GM21529 (cell line): ENCODE results near the gene QSOX1.

Experiments used
- ATAC-seq: cut with Tn5 transposase; IDR thresholded peaks from one replicate; pipeline ENCODE4 v1.9.1; 2021; ENCODE audit not compliant: unreplicated experiment

The QSOX1 gene

DNA sequence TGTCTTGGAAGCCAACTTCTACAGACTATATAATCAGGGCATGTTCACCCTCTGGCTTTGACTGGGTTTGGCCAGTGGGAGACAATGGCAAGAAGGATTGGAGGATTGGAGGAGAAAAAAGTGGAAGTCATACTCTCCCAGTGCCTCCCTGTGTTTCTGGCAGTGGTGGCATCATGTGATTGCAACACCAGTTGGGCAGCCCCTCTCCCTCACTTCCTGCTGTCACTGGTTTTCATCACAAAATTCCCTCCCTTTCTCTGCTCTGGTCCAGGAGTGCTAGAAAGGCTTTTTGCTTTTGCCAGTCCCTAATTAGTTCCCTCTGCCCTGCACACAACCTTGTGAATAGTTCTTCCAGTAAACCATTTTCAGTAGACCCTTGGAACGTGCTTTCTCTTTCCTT lies 3.7 kb upstream of the QSOX1 start:
- no peak for ATAC-seq

DNA sequence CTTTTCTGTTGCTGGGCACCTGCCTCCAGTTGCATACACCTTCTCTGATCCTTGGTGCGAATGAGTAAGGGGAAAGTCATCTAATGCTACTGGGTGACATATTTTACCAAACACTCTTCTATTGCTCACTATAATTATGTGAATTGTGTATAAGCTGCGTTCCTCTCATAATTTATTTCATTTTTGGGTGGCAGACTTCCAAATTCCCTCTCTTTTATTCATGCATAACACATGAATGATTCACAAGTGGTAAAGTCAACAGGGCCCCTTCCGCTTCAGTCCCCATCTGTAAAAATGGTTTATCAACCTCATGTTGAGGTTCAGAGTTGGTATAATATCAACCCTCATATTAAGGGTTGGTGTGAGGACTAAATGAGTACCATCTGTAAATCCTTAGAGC lies 3.2 kb upstream of the QSOX1 start:
- ATAC-seq = no peak

DNA sequence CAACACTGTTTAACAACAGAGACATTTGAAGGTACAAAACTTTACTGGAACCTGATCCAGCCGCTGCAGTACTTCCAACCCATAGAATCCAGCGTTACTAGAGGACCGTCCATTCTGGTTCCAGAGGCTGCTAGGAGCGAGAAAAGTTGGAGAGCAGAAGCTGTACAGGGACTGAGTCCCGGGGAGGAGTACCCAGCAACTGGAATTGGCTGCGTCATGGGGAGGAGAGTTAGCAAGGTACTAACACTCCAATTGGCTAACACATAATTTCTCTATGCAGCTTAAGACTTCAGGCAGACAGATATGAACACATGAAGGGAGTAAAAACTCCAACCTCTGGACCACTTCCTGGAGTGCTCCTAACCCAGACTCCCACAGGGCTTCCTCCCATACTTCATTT lies 2.1 kb upstream of the QSOX1 start:
- ATAC-seq = no peak

DNA sequence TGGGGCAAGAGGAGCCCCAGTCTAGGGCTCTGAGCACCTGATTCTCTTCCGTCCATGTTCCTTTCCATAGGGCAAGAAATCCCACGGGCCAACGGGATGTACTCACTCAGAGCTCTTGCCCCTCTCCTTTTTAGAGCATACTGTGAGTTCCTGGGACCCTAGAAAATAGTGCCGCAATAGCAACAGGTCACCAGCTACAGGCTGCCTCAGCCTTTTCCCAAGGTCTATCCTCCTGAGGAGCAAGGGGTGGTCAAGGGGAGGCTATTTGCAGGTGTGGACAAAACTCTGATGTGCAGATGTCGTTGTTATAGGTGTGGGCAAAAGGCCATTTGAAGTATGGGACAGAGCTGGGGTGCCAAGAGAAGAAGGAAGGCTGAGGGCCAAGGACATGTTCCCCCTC lies 1.6 kb upstream of the QSOX1 start:
- ATAC-seq = no peak

DNA sequence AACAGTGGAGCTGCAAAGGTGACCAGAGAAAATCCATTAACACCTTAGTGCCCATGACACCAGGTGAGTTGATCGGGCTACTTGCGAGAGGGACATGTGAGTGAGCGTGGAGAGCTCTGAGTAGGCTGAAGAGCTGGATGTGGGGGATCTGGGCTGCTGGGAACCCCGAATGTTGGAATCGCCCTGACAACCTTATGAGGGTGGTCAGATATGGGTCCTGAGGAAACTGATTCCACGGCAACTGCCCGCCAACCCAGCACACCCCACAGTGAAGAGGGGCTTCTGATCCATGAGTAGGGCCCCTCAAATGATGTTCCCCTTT lies 705 bp upstream of the QSOX1 start:
- ATAC-seq = peak; percentile 1

DNA sequence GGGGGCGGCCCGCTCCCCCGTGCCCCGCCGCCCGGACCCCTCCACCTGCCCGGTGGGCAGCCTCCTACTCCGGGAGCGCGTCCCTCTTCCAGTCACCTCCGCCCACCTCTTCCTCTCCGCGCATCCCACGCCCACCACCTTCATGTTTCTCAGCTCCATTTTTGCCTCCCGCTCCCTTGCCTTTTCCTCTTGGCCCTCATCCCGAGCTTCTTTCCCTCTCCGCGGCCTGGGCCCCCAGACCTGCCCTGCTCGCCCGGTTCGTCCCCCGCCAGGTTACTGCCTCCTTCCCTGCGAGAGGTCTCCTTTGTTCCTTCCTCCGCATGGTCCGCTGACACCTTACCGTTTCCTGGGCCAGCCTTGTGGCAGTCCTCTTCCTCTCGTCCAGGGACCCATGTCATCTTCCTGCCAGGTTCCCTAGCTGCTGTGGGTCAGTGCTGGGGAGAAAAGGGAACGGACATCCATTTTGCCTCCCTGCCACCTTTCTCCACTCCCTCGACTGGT lies 563 bp downstream of the QSOX1 start:
- ATAC-seq = peak; percentile 1

DNA sequence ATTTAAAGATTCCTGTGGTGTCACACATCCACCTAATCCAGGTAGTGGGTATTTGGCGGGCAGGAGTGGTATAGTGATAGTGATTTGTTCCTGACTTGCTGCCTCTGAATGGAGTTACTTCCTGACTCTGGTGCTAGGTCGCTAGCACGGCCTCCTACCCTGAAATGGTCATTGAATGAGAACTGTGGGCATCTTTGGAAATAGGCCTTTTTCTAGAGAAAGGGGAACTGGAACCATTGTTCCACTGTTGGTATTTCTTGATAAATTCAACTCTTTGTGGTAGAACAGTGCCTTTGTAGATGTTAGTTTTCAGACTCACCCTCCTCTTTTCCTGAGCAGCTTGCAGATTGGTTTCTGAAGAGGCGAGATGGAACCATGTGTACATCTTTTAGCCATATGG lies 1.5 kb downstream of the QSOX1 start:
- no peak for ATAC-seq

DNA sequence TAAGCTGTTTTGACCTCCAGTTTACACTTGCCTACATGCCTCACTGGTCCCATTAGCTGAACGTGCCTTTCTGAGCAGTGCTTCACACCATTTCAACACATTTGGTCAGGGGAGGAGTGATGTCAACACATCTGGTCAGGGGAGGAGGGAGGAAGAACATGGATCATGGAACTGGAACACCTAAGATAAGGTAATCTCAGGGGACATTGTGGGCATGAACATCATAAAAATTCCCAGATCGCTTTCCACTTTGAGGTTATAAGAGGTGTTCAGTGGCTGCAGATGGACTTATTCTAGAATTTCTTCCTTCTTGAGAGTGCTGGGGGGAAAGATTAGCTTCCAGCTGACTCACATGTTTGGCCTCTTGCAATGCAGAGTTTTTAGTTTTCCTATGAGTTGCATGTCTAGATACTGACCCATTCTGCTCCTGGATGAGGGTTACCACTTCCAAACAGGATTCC lies 2.0 kb downstream of the QSOX1 start:
- no peak for ATAC-seq

DNA sequence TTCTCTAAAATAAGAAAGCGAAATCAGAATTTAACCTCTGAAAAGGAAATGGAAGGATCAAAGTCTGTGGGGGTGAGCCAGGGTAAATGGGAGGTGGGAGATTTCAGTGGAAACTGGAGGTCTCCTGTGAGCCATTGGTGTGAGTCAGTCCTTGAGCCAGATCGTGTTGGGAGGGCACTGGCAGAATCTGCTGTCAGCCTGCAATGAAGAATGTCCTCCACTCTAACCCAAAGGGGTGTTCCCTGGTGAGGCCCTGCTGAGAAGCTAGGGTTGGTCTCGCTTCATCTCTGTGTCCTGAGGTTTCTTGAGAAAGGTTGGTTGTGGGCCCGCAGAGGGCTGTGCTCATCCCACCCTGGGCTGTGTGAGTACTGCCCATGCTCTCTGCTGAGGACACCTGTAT lies 2.4 kb downstream of the QSOX1 start:
- ATAC-seq = no peak

DNA sequence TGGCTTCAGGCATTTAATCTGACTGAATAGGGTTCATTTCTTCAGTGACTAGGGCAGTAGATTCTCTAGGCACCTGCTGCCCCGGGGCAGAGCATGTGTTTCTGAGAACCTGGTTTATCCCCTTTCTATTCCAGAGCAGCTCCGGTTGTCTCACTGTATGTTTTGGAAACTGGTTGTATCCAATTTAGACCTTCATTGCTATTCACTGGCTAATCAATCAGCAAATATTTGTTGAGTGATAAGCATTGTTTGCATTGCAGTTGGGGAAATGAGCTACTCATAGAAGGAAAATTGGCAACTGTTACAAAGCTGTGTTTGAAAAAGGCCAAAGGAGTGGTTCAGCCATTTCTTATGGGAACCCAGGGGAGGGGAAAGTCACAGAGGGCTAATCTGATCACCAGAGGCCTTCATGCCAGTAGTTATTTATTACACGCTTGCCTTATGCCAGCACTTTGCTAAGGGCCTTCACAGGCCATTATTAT lies 2.9 kb downstream of the QSOX1 start:
- ATAC-seq = no peak

DNA sequence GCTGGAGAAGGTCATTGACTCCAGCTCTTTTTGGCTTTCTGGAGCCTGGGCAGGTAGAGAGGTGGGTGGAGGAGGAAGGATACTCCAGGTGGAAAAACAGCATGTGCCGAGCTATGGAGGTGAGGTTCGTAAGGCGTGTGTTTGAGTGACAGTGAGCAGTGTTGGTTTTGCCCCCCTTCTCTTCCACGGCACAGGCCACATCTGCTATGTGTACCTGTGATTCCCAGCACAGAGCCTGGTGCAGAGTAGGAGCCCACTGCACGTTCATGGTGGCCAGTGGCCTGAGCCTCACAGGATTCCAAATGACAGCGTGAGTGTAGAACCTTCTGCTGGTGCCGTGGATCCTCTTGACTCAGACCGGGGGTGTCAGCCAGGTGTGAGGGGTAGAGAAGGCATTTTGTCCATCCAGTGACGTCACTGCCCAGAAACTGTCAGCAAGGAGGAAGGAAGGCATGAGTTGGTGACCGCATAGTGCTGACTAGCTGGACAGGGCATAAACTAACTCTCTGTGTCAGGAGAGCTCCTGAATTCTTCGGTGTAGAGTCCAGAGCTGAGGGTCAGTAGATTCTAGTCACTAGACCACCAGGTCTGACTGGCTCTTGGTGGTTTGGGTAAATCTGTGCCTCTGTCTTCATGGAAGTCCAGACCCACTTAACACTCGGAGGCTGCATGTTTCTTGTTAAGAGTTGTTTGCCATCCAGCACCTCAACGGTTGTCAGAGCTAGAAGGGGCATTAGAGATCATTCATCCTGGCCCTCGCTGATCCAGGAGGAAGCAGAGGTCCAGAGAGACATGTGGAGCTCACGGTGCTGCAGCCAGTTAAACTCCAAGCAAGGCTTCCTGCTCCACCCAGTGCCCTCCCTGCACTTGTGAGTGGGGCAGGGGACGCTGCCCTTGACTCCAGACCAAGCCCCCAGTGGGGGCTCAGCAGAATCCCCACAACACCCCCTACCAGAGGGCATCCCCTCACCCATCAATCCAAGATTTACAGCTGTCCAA lies 3.8 kb downstream of the QSOX1 start:
- no peak for ATAC-seq

DNA sequence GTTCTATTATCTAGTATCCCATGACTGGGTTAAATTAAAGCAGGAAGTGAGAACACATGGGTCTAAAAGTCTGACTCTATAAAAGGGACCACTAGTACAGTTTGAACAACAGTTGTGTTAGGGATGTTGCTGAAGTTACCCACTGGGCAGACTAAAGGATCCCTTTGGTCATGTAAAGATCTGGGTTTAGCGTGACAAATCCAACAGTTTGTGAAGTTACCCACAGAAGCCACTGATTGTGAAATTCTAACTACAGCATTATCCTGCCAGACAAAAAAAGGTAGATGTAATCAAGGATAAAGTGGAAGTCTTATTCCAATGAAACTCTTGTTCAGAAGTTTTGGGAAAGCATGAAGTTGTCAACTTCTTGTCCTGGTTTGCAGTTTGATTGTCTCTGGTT lies 5.7 kb downstream of the QSOX1 start:
- ATAC-seq = no peak

DNA sequence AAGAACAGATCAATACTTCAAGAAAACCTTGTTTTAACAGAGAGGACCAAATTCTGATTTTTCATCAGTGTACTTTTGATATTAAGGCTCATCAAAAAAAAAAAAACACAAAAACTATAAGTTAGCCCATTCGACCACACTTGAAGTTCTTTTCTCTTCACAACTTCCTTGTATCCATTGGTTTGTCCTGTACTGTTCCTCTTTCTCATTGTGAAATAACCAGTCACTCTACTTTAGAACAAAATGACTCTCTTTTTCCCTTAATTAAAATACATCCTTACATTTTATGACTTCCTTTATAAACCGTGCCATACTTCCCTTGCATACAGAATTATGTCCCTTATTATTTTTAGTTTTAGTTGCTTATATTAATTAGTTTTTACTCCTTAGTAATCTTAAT lies 8.4 kb downstream of the QSOX1 start:
- ATAC-seq = no peak

DNA sequence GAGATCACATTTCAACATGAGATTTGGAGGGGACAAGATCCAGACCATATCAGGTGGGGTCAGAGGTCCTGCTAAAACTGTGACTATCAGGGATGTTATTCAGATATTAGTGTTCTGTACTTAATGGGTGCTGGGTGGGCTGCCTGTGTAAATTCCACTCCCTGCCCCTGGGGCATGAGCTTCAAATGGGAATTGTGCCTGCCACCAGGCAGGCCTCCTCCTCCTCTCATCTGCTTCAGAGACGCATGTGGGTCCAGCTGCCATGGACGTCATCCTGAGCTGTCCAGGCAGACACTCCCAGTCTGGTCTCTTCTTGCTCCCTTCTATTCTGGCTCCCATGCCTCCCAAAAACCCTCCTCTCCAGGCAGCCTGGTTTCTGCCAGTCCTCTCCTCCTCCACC lies 10.4 kb downstream of the QSOX1 start:
- ATAC-seq = no peak

DNA sequence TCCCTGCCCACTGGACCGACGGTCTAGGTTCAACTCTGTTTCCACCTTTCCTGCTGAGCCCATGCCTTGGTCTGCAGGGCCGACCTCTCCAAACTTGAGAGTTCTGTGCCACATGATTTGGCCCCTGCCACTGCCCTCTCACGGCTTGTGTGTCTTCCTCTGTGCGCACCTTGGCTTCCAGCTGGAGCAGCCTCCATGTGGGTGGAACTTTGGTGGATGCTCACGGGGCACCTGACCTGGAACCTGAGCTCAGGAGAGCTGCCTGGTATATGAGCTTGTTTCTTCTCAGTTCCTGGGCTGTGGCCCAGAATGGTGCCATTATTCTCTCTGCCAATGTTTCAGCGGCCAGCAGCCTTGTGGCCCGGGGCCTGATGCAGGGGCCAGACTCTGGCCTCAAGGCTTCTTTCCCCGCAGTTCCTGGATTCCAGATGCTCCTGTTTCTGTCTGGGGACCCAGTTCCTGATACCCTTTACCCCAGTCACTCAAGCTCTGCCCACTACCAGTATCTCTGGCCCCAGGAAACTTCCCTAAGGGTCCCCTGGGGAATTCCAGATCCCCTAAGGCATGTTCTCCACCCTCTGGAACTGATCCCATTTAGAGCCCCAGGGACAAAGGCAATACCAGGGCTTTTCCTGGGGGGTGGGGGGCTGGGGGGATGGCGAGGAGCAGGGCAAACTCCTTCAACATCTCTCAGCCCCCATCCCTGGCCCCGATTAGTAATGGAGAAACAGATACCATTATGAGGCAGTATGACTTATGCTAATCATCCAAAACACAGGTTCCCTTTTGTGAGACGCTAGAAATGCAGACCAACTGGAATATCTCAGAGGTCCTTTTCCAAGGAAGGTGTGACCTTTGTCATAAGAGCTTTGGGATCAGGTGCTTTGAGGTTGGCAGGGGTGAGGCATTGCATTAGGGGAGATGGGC lies 11.1 kb downstream of the QSOX1 start:
- ATAC-seq = no peak

DNA sequence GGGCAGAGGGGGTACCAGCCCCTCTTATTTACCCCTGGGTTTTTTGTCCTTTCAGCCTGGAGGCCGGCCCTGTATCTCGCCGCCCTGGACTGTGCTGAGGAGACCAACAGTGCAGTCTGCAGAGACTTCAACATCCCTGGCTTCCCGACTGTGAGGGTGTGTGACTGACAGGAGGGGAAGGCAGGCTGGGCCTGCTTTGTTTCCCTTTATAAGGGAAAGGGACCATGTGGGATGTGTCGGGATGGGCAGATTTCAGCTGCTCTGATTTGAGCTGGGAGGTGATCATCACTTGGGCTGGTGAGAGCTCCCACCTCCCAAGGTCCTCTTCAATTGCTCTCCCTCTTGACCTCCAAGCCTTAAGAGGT lies 11.7 kb downstream of the QSOX1 start:
- ATAC-seq = no peak

DNA sequence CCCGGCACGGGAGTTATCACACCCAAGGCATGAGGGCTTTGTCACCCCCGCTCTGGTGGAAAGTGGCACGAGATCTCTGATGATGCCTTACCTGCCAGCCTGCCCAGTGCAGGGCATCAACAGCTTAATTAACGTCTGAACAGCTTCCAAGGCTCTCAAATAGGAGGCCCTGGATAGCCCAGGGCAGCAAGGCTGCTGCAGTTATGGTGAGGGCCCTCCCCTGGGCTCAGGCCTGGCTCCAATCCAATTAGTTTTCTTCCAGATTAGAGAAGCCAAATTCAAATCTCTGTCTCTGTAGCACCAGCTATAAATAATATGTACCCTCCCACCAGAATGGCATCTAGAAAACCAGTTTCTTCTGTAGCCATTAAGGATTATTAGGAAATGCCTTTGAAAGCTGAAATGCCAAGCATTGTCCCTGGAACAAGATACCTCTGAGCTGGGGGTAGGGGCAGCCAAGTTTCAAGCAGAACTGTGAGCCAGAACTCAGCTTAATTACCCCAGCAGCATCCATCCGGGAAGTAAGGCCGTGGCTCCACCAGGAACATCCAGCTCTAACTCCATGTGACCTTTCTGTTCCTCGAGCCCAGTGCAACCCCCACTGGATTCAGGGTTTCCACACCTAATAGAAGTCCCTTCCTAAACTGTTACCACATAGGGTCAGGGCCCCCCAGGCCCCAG lies 12.5 kb downstream of the QSOX1 start:
- no peak for ATAC-seq

DNA sequence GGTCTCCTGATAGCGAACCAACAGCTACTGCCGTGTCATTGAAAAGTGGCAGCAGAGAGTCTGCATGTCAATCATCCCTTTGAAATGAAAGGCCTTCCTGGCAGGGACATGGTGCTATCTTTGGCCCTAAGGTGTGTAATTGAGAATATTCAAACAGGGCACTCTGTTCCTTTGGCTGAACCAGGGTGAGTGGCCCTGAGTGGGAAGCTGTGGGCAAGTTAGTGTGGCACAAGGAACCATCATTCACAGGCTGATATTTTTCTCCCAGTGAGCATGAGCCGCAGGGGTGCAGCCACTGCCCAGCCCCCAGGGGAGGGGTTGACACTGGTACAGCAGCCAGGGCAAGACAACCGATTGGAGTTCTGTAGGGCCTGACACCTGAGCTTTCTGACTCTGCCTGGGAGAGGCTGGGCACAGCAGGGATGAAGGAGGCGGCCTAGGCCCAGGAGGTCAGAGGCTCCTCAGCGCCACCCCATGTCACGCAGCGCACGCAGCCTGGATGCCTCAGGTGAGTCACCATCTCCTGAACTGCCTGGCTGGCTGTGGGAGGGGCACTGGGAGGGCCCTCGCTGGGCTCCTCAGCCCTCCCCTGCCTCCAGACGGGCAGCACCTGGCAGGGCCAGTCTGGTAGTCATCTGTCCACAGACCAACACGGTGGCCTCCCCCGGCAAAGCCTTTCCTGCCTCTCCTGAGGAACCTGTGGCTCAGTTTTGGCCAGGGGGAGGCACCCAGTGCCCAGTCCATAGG lies 13.2 kb downstream of the QSOX1 start:
- ATAC-seq = no peak

DNA sequence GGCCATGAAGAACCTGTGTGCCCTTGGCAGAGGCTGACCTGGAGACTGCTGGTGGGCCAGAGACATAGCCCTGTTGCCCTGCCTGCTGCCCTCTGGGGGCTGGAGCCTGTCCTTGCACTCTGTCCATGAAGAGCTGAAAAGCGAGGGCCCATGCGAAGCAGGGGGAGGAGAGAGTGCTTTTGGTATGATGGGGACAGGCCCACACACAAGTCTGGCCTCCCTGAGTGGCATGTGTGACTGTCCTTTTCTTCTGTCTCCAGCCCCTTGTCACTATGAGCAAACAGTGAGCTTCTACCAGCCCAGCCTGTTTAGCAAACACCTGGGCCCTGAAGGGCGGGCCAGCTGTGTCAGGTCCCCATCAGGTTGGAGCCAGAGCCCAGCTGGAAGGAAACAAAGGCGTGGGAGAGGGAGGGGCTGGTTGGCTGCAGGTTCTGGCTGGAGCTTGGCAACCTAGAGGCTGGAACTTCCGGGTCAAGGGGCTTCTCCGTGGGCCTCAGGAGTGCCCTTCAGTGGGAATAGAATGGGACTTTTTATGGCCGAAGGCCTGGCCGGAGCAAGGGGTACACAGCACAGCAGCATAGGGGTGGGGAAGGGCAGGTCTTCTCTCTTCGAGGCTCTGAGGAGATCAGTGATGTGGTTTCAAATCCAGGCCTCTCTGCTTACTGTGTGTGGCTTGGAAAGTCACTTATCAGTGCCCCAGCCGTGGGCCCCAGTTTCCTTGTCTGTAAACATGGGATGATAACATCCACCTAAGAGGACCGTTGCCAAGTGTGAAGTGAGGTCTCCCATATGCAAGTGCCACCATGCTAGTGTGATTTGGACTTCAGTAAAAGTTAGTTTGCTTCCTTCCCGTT lies 14.3 kb downstream of the QSOX1 start:
- peak; percentile 70 for ATAC-seq
